HG03520 (cell line): Measurements from ENCODE around the gene UMPS.
"Not testable (repeated sequence)": the region's sequence is repeated elsewhere in the genome, so short reads cannot be mapped to it uniquely, and the experiment has no call there.

Experiments used
- ATAC-seq: cut with Tn5 transposase; IDR thresholded peaks from one replicate; pipeline ENCODE4 v1.9.1; 2021; ENCODE audit warnings: mild to moderate bottlenecking, moderate library complexity; ENCODE audit not compliant: unreplicated experiment

Gene UMPS

GRCh38 chr3:124779116-124779515 lies 48.9 kb downstream of the UMPS start:
- ATAC-seq: no peak

- ATAC-seq: no peak
Measured at GRCh38 chr3:124779751-124780191, 49.5 kb downstream of the UMPS start.

- no peak for ATAC-seq
Measured at GRCh38 chr3:124780356-124780755, 50.1 kb downstream of the UMPS start.

- no peak for ATAC-seq
Measured at GRCh38 chr3:124780761-124781475, 50.7 kb downstream of the UMPS start.

- no peak for ATAC-seq
Measured at GRCh38 chr3:124781476-124782376, 51.5 kb downstream of the UMPS start.

- ATAC-seq: not testable (repeated sequence)
Measured at GRCh38 chr3:124782377-124782712, 52.1 kb downstream of the UMPS start.

- no peak for ATAC-seq
Measured at GRCh38 chr3:124783696-124784095, 53.4 kb downstream of the UMPS start.

GRCh38 chr3:124784686-124785382 lies 54.6 kb downstream of the UMPS start:
- ATAC-seq: no peak

- no peak for ATAC-seq
Measured at GRCh38 chr3:124785973-124786372, 55.7 kb downstream of the UMPS start.

GRCh38 chr3:124786511-124787241 lies 56.4 kb downstream of the UMPS start:
- ATAC-seq: no peak

- ATAC-seq: no peak
Measured at GRCh38 chr3:124787476-124788195, 57.4 kb downstream of the UMPS start.

GRCh38 chr3:124788254-124788745 lies 58.0 kb downstream of the UMPS start:
- no peak for ATAC-seq

GRCh38 chr3:124789103-124789502 lies 58.9 kb downstream of the UMPS start:
- ATAC-seq: not testable (repeated sequence)

- ATAC-seq: no peak
Measured at GRCh38 chr3:124791142-124791541, 60.9 kb downstream of the UMPS start.

GRCh38 chr3:124791639-124792151 lies 61.4 kb downstream of the UMPS start:
- ATAC-seq: no peak

- ATAC-seq: no peak
Measured at GRCh38 chr3:124792341-124793040, 62.2 kb downstream of the UMPS start.

- no peak for ATAC-seq
Measured at GRCh38 chr3:124793054-124793739, 62.9 kb downstream of the UMPS start.

- ATAC-seq: no peak
Measured at GRCh38 chr3:124796477-124796876, 66.2 kb downstream of the UMPS start.
